AG04450 (cell line): ENCODE data around the gene MGAT4A. TPM values are rescaled to one million over a fixed set of nuclear protein-coding genes. Genes with fewer than 3 reads are reported as not detected.
A peak's percentile ranks its signal among the peaks of the same experiment; 100 is the strongest.

Source experiments
- CTCF ChIA-PET: fragments of 300-600, 350-600 bp; formaldehyde crosslinking; extraction: SDS; loops from one replicate; lab custom pipeline; 2022; ENCODE audit warnings: antibody characterized with exemption, inconsistent platforms; lab: Charles Lee
- POLR2A ChIA-PET: fragments of 350-600 bp; formaldehyde crosslinking; extraction: SDS; loops from one replicate; lab custom pipeline; 2021; ENCODE audit warnings: antibody characterized with exemption, inconsistent platforms; lab: Yijun Ruan, JAX
- DNase-seq: peaks from one replicate; pipeline ENCODE4 v3.0.0-alpha.2; 2011; ENCODE audit warnings: low read depth, low spot score
- H3K27ac ChIP-seq: one replicate; pipeline ENCODE4 v1.5.1; 2012; ENCODE audit warnings: low read depth, low read length, control low read depth
- H3K27me3 ChIP-seq: one replicate; pipeline ENCODE4 v1.6.0; 2012; ENCODE audit warnings: low read length; ENCODE audit not compliant: control insufficient read depth, insufficient read depth
- H3K4me3 ChIP-seq: 2 replicates; pipeline ENCODE4 v1.5.1; 2011; ENCODE audit warnings: mild to moderate bottlenecking, low read depth, low read length, control low read depth
- H3K9me3 ChIP-seq: 2 replicates; pipeline ENCODE4 v1.5.1; 2012; ENCODE audit warnings: low read length; ENCODE audit not compliant: control insufficient read depth, insufficient read depth
- CTCF ChIP-seq: IDR thresholded peaks from 2 replicates; pipeline ENCODE4 v1.5.1; 2011; ENCODE audit warnings: low read depth, low read length, control low read depth, inconsistent platforms
- polyA plus RNA-seq: library from polyadenylated mRNA; depleted of rRNA; stranded (reverse); fragments of >200 nt; gene quantifications from 2 replicates; pipeline ENCODE4 v1.2.3, GENCODE V29; 2011; rRNA removed

Gene MGAT4A
- polyA plus RNA-seq, 1 experiment = 0.04 TPM

DNA sequence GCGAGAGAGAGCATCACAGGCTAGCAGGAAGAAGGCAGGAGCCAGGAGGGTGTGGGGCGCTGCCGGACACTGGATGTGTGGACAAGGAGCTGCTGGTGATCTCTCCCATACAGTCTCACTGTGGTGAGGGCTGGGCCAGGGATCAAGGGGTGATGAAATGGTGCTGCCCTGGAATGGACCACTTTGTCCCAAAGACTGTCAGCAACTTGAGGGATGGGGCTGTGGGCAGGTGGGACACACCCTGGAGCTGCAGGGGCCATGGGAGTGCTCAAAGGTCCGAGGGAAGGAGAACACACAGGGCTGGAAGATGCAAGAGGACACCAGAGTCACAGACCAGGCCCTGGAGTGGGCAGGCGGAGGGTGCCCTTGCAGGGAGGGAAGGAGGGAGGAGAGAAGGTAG lies 160.6 kb downstream of the MGAT4A start:
- ChIA-PET CTCF (interaction anchor here (0.7 to 1.5 kb wide), 2 partner anchors 9 to 11 kb away, joined by 4 to 5 read pairs; no protein-coding TSS in a partner anchor), POLR2A (no interaction called here)
- no peak for DNase-seq
- Histone ChIP-seq H3K27me3 (no peaks in the 10 kb centered on the region), H3K27ac (no peak overlapping the region), H3K9me3 (no peaks in the 10 kb centered on the region; the same call in 1 of the 2 replicates), H3K4me3 (no peak overlapping the region)
- no peak for TF ChIP-seq CTCF

- no peaks in the 10 kb centered on the region for H3K27me3 ChIP-seq
- ChIA-PET POLR2A (no interaction called here), CTCF (interaction anchor here (0.7 to 1.5 kb wide), 2 partner anchors 9 to 10 kb away, joined by 4 to 5 read pairs; no protein-coding TSS in a partner anchor)
- H3K4me3 ChIP-seq = no peak overlapping the region
- H3K9me3 ChIP-seq = no peaks in the 10 kb centered on the region; the same call in 1 of the 2 replicates
- TF ChIP-seq CTCF = no peak
- H3K27ac ChIP-seq = no peak overlapping the region
- no peak for DNase-seq
Observed at GRCh38 chr2:98569915-98570314, 161.0 kb downstream of the MGAT4A start.

GRCh38 chr2:98569197-98569793 lies 161.6 kb downstream of the MGAT4A start:
- Histone ChIP-seq H3K4me3 (no peak overlapping the region), H3K27ac (no peak overlapping the region), H3K9me3 (no peaks in the 10 kb centered on the region; the same call in 1 of the 2 replicates), H3K27me3 (no peaks in the 10 kb centered on the region)
- ChIA-PET CTCF (interaction anchor here (0.5 to 1.4 kb wide), 3 partner anchors 10 to 322 kb away, joined by 3 to 8 read pairs (median 5); no protein-coding TSS in a partner anchor), POLR2A (interaction anchor here (0.6 kb wide), 1 partner anchor 10 kb away, joined by 3 read pairs; no protein-coding TSS in a partner anchor)
- DNase-seq = no peak
- peak; percentile 73 for TF ChIP-seq CTCF

Other genes starting within 250 kb of the MGAT4A start
- 20.5 and 27.4 TPM in 2 replicates for gene COA5, start 122.6 kb downstream of the MGAT4A start, polyA plus RNA-seq
- 44.8 and 64.1 TPM in 2 replicates for gene UNC50, start 122.5 kb downstream of the MGAT4A start, polyA plus RNA-seq
- gene CRACDL, start 205.1 kb upstream of the MGAT4A start, polyA plus RNA-seq = not detected in 2 replicates